Hematopoietic multipotent progenitor cell (in vitro differentiated cells): ENCODE measurements around the gene CSRP1. TPM values are rescaled to one million over a fixed set of nuclear protein-coding genes. Genes with fewer than 3 reads are reported as not detected.
"Not testable (repeated sequence)": the region's sequence is repeated elsewhere in the genome, so short reads cannot be mapped to it uniquely, and the experiment has no call there.

Experiments used
- DNase-seq, 3 donors: peaks; one replicate each; pipeline ENCODE4 v3.0.0-alpha.2; 2011 to 2015; ENCODE audit warnings: low read depth in 2 of 3, low spot score in 2 of 3
- total RNA-seq: library from RNA; depleted of rRNA; stranded (reverse); fragments of >200 nt; gene quantifications from one replicate; pipeline ENCODE4 v1.2.3, GENCODE V29; 2012

Gene CSRP1
- total RNA-seq, 1 donor, result 128 TPM

DNA sequence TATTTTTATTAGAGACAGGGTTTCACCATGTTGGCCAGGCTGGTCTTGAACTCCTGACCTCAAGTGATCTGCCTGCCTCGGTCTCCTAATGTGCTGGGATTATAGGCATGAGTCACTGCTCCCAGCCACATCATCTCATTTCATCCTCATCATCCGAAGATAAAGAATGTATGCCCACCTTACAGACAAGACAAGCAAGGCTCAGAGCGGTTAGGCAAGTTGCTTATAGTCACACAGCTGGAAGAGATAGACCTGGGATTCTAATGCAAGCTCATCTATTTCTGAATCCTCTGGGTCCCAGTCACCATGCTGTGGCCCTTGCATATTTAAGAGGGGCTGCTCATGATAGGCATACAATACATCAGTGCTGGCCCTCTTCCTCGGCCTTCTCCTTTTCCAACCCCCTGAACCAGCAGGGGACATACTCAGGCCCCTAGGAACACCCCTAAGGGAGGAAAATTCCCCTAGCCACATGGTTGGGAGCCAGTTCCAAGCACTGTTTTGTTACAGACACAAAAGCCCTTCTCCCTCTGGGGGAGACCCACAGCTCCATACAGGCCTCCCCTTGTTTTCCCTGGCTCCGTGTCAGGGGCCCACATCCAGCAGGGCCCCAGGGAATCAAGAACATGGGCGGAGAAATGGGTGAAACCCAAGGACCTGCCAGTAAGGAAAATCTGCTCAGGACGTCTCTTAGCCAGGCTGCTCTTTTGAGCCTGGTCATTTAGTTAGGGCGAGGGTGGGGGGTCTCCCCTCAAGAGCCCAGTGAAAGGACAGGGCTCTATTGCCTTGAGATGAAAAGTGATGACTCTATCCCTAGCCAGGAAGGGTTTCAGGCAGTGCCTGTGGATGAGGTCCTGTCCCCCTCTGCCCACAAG, 6.9 kb downstream of the CSRP1 start:
- DNase-seq, result no peak

DNA sequence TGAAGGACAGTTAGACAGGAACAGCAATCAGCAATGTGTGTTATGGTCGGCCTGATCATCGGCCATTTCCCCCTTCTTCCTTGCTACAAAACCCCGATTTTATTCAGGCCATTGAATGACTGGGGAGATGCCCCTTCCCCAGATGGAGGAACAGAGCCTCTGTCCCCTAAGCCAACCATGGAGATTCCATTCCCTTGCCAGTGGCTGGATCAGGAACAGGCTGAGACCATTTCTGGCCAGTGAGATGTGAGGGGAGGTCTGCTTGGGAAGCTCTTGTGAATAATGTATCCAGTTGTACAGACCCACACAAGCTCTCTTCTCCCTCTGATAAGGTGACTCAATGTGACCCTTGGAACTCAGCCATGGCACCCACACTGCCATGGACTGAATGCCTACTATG, 7.7 kb downstream of the CSRP1 start:
- no peak for DNase-seq

DNA sequence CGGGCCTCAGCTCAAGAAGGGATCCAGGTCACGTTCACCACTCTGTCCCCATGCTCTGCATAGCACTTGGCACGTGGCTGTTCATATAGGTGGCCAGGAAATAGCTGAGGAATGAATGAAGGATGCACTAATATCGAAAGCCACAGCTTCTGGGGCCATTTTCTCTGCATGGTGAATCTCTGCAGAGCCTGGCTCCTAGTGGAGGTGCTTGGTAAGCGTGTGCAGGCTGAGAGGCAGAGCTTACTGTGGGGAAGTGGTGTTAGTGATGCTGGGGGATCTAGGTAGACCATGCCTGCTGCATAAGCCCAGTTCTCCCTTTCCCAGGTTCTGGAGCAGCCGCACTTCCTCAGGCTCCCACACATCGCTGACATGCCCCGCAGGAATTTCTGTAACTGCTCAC, 8.3 kb downstream of the CSRP1 start:
- no peak for DNase-seq

DNA sequence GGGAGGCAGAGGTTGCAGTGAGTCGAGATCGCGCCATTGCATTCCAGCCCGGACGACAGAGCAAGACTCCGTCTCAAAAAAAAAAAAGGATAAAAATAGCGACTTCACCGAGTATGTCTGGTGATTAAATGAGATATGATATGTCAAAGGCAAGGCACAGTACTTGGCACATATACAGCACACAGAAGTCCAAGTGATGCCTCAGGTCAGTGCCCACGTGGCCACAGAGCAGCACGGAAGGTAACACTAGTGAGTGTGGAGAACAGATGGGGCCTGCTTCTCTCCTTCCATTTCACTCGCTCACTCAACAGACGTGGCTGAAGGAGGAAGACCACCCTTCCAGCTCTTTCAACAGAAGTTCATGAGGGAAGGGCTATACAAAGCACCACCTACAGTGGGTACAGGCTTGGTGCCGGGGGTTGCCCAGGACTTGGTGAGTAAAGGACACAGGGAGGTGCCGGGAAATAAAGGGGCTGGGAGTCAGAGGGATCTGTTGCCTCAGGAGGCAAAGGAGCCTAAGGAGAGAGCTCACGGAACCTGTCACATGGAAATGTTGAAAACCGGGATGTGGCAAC, 8.9 kb downstream of the CSRP1 start:
- no peak for DNase-seq

DNA sequence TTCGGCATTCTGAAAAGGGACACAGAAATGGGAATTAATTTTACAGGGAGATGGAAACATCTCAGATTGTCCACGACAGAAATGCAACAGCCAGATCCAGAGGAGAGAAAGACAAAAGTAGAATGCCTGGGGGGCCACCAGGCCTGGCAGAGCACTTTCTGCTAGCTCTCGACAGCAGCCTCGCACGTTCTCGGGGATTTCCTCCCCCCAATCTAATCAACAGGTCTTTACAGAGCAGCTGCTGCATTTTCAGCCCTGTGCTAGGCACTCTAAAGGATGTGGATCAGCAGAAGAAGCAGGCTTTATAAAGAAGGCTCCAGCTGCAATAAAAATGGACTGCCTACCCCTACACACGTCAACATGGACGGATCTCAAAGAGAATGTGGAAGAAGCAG, 10.6 kb downstream of the CSRP1 start:
- DNase-seq, result no peak

DNA sequence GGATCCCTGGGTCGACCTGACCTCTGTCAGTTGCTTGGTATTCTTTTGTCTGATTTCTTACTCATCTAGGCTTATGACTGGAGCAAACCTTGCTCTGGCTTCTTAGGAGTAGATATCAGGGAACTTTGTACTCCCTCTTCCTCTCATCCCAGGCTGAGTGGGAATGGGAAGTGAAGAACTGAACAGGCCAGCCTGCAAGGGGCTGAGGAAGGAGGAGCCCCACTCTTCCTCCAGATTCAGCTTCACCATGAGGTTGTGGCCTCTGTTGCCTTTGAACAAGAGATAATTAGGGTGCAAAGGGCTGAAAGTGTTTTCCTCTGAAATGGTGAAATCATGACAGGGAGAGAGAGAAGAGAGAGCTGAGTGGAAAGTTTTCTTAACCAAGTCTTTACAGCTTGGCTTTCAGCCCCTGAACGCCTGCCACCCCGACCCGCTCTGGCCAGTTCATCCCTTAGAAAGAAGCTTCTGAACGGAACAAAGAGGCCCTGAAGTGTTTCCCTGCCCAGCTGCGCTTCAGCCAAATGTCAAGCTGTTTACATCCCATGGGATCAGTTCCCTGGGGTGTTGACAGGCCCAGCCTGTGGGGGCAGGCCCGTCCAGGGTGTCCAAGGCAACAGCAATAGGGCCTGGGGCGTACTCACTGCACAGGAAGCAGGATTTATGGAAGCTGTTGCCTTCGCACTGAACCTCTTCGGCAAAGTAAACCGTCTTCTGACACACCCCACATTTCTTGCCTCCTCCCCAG, 11.2 kb downstream of the CSRP1 start:
- DNase-seq, result no peak

DNA sequence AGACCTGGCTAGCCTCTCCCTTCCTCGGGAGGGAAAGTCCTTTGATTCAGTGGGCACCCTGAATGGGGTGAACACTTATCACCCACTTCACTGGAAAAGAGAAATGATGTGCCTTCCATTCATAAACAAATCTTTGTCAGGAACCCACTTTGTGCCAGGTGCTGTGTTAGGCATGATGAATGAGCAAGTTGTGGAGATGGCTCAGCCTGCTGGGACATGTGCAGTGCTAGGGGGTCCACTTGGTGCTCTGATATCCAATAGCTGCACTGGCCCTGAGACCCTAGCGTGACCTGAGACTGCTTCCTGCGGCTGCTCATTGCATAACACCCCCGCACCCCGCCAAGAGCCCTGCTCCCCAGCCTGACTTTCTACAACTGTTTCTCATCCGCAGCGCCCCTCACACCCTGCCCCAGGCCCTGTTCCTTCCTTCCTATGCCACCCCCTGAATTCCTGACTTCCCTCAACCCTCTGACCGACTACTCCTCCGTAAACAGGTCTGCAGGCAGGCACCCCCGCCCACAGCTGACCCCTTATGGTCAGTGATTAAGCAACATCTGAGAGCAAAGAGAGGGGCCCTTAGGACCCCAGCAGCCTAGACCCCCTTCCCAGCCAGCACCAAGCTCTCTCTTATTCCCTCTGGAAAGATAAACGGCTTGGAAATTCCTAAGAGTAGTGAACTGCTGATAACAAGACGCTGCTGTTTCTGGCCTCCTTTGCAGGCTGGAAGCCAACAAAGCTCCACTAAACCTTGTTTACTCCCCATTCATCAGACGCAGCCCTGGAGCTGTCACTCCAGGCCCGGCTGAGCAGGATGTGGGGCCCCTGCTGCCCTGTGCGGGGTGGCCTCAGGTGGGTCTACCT, 12.9 kb downstream of the CSRP1 start:
- peak in 1 of 3 donors; percentile 26 for DNase-seq

DNA sequence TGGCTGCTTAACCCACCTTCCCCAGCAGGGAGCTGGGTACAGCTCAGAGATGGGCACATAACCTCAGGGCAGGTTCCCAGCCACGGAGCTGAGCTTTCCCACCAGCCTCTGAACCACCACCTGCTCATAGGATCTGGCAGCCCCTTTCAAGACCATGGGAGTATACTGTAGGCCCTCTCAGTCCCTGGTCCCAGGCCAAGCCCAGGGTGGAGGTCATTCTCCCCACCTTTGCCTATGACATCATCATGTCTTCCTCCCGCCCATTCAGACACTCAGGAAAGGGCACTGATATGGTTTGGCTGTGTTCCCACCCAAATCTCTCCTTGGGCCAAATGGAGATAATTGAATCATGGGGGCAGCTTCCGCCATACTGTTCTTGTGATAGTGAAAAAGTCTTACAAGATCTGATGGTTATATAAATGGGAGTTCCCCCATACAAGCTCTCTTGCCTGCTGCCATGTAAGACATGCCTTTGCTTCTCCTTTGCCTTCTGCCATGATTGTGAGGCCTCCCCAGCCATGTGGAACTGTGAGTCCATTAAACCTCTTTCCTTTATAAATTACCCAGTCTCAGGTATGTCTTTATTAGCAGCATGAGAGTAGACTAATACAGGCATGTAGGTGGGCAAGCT, 13.8 kb downstream of the CSRP1 start:
- DNase-seq, result not testable (repeated sequence)

DNA sequence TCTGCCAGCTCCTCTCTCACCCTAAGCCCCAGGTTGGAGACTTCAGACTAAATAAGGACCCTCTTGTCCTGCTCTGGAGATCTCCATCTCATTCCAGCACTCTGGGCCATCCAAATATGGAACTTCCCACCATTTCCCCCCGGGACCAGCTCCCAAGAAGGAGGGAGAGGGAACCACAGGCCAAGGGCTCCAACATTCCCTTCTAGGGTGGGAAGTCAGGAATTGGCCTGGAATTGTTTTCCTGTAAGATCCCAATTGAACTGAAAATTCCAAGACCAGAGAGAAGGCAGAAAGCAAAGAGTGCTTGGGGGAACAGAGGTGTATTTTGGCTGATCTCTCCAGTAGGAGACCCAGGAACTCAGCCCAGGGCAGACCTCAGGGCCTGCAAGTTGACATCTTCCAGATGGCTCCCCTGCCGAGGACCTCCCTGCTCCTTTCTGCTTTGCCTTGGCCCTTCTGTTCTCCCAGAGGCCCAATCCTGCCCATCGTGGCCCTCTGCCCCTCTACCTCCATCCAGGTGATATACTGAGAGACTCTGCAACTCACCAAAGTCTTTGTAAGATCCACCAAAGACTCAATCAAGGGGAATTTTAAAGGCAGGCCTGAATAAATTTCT, 14.9 kb downstream of the CSRP1 start:
- DNase-seq, result no peak

DNA sequence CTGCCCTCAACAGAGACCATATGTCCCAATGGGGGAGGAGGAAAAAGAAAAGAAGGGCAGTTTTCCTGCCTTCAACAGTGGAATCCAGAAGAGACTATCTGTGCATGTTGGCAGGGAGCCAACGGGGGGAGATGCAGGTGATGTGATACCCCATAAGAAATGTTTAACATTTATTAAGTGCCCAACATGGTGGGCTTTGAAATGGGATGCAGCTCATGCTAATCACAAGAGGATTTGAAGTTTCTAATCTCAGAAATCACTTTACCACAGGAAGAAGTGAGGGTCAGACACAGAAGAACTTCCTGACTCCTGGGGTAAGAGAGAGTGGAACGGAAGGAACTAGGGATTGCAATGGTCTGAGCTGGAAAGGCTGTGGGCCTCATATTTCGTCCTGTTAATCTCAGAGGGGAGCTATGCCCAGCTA, 16.2 kb downstream of the CSRP1 start:
- DNase-seq, result no peak

DNA sequence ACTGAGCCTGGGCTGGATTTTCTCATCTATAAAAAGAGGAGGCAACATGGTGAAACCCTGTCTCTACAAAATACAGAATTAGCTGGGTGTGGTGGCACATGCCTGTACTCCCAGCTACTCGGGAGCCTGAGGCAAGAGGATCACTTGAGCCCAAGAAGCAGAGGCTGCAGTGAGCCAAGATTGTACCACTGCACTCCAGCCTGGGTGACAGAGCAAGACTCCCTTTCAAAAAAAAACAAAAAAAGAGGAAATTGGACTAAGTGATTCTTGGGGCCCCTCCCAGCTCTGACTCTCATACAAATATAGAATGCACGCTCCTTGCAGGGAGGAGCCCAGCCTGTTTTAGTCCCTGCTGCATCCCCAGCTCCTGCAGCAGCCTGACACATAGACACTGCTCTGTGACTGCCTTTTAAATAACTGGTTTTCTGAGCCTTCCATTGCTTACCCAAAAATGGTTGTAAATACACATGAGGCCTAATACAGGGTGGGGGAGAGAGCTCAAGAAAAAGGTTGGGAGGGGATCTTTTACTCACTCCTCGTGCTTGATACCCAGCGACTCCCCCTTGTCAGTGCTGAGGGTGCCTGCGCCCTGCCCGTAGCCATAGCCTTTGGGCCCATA, 17.2 kb downstream of the CSRP1 start:
- peak in 2 of 3 donors; percentile 22 to 58 for DNase-seq

DNA sequence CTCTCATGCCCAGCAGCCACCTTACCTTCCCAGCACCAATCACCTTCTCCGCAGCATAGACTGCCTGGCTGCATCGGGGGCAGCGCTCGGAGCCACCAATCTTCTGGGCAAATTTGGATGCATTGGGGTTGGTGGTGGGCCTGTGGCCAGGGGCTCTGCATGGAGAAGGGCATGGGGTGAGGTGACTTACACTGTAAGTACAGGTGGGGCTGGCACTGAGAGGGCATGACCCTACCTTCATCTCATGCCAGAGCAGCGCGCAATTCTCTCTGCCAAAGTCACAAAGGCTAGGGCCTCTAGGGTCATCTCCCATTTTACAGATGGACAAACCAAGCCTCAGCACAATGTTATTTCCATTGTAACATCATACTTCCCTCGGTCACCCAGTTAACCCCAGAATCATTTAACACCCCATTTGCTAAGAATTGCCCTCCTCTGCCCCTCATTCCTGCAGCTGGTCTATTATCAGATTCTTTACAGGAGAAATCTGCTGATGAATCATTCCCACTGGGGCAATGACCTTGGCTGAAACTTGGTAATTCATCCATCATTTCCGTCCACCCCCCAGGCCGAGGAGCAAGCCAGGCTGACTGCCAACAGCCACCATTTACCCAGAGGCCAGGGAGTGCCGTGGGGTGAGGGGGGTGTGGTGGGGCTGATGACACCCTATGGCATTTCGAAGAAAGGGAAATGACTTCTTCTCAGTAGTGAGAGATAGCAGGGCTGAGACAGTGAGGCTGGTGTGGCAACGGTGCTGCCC, 17.9 kb downstream of the CSRP1 start:
- DNase-seq, result peak in 1 of 3 donors; percentile 18

DNA sequence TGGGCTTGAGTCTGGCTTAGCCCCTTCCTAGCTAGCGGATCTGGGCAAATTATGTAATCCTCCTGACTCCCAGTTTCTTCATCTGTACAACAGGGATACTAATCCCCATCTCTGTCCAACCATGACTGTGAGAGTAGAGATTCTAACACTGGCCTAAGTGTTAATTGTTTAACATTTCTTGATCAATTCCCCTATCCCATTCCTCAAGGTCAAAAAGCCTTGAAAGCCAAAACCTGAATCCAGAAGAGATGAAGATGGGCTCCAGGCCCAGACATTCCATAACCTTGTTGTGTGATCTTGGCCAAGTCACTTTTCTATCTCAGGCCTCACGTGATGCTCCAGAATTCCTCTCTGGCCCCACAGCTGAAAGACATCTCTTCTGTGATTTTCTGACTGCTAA, 19.2 kb downstream of the CSRP1 start:
- no peak for DNase-seq

DNA sequence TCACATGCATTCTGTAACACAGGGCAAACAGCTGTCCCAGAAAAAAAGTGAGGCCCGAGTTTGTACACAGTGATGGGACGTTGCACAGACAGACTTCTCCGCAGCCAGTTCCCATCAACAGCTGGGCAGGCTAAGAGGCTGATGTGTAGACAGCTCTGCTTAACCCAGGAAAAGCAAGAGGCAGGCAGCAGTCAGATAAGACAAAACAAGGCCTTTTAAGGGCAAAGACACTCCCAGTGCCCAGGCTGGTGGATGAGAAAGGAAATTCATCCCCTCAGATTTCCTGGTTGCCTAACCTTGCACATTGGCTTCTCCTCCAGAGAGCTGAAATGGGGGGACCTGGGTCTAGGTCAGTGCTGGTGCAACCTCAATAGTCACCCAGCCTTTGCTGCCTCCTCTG, 20.7 kb downstream of the CSRP1 start:
- DNase-seq, result peak in 2 of 3 donors; percentile 45 to 58

DNA sequence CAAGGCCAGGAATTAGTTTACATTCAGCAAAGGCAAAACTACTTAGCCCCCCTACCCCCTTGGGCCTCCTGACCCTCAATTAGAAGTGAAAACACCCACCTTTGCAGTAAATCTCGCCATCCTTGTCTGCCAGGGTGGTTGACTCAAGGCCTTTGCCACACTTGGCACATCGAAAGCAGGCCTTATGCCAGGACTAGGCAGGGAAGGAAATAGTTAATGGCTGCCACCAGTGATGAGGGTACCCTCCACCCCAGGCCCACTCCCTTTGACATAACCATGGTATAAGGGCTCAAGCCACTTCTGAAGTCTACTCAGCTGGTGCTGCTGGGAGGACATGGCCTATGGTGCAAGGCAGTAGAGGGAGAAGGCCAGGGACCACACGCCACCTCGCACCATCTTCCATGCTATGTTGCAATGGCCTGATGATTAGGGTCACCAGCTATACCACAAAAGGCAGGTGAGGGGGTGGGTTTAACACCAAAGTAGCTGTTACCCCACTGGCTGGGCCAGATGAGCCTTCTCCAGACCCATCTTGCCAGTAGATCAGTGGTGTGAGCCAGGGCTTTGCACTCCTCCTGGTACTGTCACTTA, 21.6 kb downstream of the CSRP1 start:
- no peak for DNase-seq

DNA sequence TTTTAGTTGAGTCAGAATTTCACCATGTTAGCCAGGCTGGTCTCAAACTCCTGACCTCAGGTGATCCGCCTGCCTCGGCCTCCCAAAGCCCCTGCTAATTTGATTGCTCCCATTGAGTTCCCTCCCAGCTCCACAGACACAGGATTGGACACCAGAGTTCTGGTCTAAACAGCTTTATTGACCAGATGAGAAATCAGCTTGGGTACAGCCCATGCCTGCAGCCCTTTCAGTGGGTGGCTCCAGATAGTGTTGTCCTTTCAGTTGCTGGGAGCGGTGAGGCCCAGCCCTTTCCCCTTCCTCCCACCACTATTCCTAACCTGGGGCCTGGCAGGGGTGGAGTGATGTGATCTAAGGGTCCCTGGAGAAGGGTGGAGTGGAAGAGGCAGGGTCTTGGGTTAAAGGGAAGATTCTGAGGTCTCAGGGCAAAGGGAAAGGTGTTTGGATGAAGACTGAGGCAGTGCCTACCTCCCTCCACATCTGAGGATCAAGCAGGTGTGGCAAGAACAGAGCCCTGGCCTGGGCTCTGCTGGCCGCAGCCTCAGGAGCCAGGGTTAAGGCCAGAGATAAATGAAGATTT, 23.5 kb downstream of the CSRP1 start:
- DNase-seq, result no peak

DNA sequence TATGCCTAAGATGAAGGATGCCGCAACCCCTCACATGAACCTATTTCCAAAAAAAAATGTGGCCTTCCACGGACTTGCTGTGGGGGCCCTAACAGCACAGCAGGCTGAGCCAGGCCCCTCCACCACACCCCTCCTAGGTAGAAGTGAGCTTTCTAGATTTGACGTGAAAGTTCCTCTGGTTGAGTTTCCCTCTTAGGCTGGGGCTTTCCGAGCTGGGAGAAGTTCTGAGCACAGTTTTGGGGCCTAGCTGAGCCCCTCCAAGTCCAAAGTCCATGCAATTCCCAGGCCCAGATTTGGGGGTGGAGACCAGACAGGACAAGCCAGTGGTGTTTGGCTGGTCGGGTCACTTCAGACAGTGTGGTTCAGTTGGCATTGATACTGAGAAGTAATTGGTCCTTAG, 24.2 kb downstream of the CSRP1 start:
- DNase-seq, result no peak
